Bone marrow (tissue), 2 donors: ENCODE data around the gene SDHAF3.
"Not testable (repeated sequence)": the region's sequence is repeated elsewhere in the genome, so short reads cannot be mapped to it uniquely, and the experiment has no call there.

ENCODE experiments used
- DNase-seq, 2 donors: peaks; one replicate each; lab custom pipeline; 2025; lab: John Stamatoyannopoulos, UW

Gene SDHAF3

DNA sequence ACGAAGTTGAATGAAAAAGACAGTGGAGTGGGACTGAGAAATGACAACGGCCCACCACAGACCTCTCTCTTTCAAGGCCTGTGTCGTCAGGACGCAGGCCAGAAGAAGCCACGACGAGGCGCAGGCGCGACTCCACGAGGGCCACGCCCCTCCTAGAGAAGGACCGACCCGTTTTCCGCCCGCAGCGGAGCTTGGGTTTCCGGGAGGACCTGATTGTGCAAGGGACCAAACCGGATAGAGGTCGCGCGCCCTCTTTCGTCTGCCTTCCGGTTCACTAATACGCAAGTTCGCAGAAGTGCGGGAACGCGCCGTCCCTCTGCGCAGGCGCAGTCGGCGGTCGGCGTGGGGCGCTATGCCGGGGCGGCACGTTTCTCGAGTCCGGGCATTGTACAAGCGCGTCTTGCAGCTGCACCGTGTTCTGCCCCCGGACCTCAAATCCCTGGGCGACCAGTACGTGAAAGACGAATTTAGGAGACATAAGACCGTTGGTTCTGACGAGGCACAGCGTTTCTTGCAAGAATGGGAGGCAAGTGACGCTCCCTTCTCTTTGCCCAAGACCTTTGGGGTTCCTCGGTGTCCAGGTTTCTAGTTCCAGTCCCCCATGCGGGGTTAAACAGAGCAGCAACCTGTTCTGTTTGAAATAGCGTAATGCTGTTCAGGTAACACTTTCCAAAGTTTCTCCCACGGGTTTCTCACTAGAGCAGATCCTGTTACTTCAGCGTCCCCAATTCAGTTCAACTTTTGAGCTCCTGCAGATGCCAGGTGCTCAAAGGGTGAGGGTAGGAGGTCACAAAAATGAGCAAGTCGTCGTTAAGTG lies at the start of gene SDHAF3:
Gene SDHAF3 (plus strand): TSS at position 327 of the 817 bp plus-strand sequence. CDS start 26 bp downstream, at position 353.
- DNase-seq = peak; percentile 86 to 95

DNA sequence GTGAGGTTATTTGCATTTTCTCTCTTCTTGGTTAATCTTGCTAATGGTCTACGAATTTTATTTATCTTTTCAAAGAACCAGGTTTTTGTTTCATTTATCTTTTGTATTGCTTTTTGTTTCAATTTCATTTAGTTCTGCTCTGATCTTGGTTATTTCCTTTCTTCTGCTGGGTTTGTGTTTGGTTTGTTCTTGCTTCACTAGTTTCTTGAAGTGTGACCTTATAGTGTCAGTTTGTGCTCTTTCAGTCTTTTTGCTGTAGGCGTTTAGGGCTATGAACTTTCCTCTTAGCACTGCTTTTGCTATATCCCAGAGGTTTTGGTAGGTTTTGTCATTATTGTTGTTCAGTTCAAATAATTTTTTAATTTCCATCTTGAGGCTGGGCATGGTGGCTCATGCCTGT lies 45.5 kb upstream of the SDHAF3 start:
- not testable (repeated sequence) for DNase-seq

DNA sequence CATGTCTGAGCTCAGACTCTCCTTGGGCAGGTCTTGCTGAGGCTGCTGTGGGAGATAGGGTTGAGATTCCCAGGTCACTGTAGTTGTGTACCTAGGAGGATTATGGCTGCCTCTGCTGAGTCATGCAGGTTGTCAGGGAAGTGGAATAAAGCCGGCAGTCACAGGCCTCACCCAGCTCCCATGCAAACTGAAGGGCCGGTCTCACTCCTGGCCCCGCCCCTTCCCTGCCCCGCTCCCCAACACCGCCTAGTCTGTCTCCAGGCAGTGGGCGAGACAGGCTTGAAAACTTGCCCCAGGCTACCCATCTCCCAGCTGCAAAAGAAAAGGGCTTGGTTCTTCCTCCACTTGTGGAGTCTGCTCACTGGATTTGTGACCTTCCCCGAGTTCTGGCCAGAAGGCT lies 41.6 kb upstream of the SDHAF3 start:
- DNase-seq = no peak

DNA sequence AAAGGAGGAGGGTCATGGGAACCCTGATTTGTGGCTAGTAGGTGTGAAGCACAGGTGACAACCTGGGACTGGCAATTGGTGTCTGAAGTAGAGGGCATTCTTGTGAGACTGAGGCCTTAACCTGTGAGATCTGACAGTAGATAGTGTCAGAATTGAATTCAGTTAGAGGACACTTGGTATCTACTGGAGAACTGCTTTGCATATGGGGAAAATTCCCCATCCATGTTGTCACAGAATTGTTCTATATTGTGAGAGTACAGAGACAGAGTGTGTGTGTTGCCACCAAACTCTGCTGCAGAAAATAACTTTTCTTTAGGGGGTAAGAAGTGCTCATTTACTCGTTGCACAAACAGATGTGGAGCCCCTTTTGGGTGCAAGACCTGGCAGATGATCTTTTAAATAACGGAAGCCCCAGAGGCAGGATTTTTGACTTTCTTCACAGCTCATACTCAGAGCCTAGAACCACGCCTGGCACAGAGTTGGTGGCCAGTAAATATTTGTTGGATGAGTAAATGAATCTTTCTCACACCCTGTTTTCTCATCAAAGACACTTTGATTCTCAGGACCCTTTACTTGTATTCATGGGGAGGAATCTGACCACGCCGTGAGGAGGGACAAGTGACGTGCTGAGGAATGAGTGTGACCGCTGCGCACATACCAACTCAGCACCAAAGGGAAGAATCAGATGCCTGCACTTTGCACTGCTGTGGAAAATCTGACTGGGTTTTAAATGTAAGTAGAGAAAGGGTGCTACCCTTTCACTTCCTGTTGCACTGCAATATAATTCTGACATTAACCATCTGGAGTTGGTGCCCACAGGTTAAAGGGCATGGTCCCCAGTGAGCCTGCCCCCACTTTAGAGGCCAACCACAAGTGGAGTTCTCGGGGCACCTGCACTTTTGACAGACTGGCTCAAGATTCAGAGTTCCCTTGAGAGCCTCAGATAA lies 39.2 kb upstream of the SDHAF3 start:
- DNase-seq = no peak

DNA sequence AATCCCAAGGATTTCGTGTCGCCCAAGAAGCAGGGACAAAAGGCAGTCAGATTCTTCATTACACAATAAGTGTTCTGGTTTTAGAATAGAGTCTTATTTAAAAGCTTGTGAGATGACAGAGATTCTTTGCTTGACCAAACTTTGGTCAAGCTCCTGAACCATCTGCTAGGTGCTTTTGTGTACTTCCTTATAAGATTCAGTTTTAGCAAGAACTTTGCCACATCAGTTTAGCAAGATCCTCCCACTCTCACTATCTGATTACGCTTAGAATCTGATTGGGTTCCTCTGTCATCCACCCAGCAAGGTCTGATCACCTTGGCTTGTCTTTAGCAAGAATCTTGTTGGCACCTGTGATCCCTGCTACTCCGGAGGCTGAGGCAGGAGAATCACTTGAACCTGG lies 38.2 kb upstream of the SDHAF3 start:
- DNase-seq = no peak

DNA sequence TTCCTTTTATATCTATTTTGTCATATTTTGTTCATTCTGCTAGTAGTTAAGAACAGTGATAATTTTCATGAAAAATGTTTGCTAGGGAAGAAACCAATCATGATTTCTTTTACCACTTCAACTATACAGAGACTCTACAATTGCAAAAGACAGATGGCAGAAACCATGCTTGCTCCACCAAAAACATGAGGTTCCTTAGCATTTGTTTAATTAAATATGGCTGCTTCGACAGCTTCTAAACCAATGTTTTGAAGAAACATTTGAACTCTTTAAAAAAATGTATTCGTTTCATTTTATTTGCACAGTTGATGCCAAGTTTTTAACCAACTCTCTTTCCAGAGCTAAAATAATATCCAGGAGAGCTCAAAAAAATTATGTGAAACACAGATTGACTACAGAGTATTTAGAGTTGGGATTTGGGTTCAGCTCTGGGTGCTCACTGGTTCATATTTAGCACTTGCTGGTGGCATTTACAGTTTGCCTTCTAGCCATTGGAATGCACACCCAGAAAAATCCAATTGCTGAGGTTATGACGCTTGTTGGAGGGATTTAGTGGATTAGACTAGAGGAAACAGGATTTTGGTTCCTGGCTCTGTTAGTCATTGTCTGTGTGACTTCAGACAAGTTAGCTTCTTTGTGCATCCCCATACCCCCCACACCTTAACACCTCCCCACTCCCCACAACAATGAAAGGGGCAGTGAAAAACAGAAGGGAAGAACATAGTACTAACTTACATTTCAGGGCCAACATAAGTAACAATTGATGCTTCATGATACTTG lies 35.8 kb upstream of the SDHAF3 start:
- DNase-seq = no peak

DNA sequence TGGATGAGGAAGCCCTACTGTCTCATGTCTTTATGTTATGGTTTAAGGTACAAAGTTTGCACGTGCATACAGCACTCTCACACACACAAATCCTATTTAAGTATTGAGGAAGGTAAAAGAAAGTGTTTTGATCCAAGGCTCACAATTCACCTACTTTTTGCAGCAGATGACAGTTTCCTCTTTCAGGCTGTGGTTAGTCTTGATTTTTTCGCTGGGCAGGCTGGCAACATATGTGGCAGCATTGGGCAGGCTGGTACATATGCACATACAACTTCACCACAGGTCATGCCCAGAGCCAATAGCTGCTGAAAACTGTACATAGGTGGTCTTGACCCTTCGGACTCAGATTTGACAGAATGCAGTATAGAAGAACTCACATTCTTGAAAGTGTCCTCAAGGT lies 29.1 kb upstream of the SDHAF3 start:
- no peak for DNase-seq

GRCh38 chr7:97089771-97090170 lies 27.7 kb upstream of the SDHAF3 start:
- no peak for DNase-seq

- no peak for DNase-seq
These were observed 26.6 kb upstream of the SDHAF3 start for GRCh38 chr7:97090761-97091353.

- no peak for DNase-seq
These were observed 23.1 kb upstream of the SDHAF3 start for GRCh38 chr7:97094284-97094930.

DNA sequence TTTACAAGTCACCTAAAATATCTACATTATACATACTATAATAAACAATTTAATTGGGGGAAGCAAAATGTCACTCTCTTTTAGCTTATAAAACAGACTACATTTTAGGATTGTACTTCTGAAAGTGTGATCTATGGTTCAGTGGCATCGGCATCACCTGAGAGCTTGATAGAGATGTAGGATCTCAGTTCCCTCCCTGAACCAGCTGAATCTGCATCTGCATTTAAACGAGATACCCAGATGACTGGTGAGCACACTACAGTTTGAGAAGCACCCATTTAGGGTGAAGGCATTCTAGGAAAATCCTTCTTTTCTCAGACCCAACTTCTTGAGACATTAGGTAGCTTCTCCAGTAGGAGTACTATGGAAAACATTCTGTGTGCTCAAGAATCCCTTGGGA lies 21.5 kb upstream of the SDHAF3 start:
- no peak for DNase-seq

DNA sequence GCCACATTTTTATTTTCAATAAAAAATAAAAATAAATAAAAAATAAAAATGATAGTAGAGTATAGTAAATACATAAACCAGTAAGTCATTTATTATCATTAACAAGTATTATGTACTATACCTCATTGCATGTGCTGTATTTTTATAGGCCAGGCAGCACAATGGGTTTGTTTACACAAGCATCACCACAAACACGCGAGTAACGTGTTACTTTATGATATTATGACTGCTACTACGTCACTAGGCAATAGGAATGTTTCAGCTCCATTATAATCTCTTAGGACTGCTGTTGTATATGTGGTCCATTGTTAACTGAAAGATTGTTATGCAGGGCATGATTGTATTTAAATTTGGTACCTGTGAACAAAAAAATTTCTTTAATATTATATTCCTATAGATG lies 20.8 kb upstream of the SDHAF3 start:
- no peak for DNase-seq

GRCh38 chr7:97104719-97105238 lies 12.7 kb upstream of the SDHAF3 start:
- peak; percentile 43 to 71 for DNase-seq

DNA sequence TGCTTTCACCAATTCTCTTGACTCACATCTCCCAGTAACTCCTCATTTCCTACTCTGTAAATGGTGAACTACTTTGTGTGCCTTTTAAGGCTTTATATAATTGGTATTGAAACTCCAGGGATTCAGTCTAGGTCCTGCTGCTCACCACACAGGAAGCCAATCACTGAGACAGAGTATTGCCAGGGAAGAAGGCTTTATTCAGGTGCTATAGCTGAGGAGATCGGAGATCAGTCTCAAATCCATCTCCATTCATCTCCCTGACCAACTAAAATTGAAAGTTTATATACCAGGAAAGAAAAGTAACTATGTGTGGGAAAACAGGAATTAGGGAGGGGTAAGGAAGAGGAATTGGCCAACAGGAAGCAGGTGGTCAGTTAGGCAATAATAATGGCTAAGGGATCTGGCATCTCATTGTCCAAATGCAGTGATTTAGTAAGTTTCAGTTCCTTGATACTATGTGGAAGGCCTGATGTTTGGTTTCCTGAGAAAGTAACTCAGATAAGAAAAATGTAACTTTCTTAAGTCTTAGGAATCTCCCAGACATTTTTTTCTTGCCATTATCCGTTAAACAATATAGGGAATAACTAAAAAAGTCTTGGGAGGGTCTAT lies 10.2 kb upstream of the SDHAF3 start:
- DNase-seq = no peak

DNA sequence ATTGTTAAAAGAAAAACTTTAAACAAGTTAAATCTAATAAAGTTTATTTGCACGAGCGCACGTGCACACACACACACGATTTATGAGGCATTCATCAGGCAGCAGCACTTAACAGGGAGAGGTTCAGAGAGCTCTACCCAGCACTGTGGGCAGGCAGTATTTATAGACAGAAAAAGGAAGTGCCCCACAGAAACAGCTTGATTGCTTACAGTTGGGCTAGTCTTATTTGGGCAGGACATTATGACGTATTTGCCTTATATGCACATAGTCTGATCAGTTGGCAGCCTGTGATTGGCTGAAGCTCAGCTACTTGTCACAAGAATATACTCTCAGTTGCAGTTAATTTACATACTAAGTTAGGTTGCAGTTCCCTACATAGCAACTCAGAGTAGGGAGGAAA lies 1.2 kb upstream of the SDHAF3 start:
- DNase-seq = peak in 1 of 2 donors; percentile 49

DNA sequence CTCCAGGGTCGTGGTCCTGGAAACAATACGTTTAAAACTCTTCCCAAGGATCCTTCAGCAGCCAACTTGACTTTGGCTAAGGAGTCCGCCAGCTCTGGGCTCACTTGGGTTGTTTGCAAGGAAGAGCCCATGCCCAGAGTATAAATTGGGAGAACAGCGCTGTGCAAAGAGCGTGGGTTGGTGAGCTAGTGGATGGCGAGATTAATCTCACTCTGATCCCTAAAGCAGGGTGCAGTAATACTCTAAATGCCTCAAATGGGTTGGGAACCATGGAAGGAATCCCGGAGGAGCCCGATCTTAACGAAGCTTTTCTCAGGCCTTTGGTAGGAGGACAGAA lies 495 bp upstream of the SDHAF3 start:
- no peak for DNase-seq

DNA sequence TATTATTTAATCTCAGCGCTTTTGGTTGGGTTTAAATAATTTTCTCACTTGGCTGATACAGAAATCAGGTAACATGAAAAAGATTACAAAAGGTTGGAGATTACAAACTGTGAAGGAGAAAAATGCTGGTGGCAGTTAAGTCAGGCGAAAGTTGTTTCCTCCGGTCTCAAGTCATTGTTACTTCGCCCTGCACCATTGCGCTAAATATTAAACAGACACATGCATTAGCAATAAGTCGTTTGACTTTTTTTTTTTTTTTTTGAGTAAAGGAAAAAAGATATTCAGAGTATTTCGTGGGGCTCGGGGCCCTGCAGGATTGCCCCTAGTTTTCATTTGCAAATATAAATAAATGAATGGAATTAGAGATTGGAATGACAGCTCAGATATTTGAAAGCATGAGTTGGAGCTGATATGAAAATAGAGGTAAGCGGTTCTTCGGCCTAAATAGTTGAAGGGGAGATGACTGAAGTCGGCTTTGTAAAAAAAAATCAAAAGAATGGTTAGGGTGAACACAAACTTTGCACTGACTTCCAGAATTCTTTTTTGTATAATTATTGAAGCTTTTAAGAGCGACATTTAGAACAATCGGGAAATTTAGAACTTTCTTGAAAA lies 914 bp downstream of the SDHAF3 start:
- DNase-seq = no peak

GRCh38 chr7:97119747-97120146 lies 2.2 kb downstream of the SDHAF3 start:
- no peak for DNase-seq

DNA sequence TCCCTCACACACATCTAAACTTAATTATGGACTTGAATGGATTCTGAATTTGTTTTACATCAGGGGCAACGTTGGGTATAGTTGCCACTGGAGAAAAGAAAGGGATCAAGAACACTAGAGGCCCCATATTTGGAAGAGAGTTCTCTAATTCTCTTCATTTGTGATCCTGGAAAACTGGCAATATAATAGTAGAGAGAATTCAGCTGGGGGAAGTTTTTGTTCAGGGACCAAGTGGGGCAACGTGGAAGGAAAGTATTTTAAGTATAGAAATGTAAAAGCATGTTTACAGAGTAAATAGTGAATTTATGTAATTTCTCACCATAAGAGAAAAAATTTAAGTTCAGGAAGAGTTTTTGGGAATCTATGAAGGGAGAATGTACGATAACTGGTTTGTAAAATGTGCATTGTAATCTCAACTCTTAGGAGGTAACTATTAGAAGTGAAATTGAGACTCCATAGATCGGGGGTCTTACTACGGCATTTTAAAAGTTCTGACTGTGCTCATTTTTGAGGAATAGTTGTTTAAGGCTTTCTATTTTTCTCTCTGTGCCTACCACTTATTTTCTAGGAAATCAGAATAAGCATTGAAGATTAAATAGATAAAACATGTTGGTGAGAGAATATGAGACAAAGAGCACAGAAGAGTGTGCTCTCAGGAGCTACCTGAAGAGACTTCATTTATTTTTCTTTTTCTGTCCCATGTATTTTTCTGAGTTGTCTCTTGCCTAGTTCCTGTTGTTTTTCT lies 3.4 kb downstream of the SDHAF3 start:
- DNase-seq = no peak

DNA sequence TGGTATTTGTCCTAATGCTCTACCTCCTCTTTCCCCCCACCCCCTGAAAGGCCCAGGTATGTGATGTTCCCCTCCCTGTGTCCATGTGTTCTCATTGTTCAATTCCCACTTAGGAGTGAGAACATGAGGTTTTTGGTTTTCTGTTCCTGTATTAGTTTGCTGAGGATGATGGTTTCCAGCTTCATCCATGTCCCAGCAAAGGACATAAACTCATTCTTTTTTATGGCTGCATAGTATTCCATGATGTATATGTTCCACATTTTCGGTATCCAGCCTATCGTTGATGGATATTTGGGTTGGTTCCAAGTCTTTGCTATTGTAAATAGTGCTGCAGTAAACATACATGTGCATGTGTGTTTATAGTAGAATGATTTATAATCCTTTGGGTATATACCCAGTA lies 5.6 kb downstream of the SDHAF3 start:
- DNase-seq = not testable (repeated sequence)
